SIG-M5 (cell line): Measurements from ENCODE around the gene ZNF423.
"Not testable (repeated sequence)": the region's sequence is repeated elsewhere in the genome, so short reads cannot be mapped to it uniquely, and the experiment has no call there.

Source experiments
- DNase-seq: peaks from one replicate; lab custom pipeline; 2025; lab: John Stamatoyannopoulos, UW

ZNF423 gene

GRCh38 chr16:49506058-49507013, 349.6 kb downstream of the ZNF423 start:
- not testable (repeated sequence) for DNase-seq

- DNase-seq, result no peak
Observed at GRCh38 chr16:49505556-49505955, 350.4 kb downstream of the ZNF423 start.

DNA sequence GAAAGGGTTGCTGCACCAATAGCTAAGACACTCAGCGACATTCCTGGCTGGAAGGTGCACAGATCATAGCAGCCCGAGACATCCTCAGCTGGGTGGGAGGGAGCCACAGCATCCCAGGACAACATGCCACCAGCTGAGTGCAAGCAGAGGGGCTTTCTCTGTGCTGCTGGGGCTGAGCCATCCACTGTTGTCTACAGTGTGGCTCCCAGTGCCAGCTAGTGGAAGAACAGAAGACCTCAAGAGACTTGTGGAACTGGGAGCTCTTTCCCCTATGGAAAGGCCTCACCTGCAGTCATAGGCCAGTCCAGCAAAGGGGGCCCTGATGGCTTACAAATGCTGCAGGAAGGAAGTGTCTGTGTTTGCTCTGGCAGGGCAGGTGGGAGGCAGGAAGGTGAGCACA, 351.3 kb downstream of the ZNF423 start:
- DNase-seq, result no peak

DNA sequence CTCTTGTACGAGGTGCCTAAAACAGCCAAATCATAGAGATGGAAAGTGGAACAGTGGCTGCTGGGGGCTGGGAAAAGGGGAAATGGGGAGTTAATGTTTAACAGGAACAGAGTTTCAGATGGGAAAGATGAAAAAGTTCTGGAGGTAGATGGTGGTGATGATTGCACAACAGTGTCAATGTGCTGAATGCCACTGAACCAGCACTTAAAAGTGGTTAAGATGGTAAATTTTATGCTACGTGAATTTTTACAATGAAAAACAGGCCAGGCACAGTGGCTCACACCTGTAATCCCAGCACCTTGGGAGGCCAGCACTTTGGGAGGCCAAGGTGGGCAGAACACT, 351.9 kb downstream of the ZNF423 start:
- no peak for DNase-seq

GRCh38 chr16:49503256-49504022, 352.5 kb downstream of the ZNF423 start:
- DNase-seq, result no peak

DNA sequence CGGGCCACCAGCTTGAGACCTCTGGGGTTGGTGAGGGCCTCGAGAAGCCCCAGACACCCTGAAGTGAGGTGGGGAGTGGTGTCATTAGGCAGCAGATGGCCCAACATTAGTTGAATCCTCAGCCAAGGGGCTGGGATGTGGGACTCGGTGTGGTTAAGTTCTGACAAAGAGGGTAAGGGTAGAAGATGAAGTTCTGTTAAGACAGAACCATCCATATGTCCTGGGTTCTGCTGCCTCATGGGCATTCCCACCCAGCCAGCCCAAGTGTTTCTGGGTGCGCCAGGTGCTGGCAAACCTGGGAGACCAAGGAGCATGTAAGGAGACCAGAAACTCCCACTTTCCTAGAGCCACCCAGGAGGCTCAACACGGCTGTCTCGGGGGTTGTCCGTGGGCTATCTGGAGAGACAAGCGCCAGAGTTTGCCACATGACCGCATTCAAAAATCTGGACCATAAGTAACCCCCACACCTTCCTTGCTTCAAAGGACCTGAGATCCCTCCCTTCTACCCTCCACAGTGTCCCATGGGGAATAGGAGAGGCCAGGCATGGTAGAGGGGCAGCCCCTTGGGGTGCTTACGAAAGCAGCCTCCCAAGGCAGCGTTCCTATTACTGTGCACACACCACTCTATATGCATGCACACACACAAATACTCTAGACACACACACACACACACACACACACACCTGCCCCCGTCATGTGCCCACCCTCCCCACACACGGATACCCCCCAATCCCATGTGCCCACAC, 353.6 kb downstream of the ZNF423 start:
- DNase-seq, result no peak

DNA sequence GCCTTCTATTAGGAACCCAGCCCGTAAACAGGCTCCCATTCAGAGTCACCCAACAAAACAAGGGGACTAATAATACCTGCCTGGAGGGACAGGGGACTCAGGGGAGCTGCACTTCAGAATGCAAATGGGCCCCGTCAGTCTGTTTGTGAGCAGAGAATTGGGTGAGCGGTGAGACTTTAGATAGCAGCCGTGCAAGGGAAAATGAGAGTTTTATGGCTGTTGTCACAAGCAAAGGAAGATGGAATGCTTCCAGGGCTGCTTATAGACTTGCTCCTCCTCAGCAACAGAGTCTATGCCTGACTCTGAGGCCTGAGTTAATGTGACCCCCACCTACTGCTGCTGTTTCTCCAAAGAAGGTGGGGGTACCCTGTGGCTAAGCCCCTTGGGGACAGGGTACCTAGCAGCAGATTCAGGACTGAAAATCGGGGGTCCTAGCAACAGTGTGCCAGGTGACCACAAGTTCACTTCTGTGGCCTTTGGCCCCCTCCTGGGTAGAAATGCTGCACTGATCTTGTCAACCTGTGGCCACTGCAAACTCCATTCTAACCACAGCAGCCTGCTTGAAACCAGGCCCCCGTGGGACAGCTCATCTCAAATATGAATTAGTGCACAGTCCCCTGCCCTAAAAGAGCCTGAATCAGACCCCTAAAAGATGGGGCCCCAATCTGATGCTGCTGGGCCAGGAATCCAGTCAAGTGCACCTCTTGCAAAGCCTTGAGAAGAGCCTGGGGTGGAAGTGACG, 355.9 kb downstream of the ZNF423 start:
- DNase-seq, result no peak

GRCh38 chr16:49499414-49499785, 356.5 kb downstream of the ZNF423 start:
- no peak for DNase-seq

- DNase-seq, result no peak
Observed at GRCh38 chr16:49498666-49499413, 357.1 kb downstream of the ZNF423 start.

- DNase-seq, result no peak
Observed at GRCh38 chr16:49498264-49498663, 357.6 kb downstream of the ZNF423 start.

GRCh38 chr16:49497466-49497865, 358.4 kb downstream of the ZNF423 start:
- DNase-seq, result no peak

GRCh38 chr16:49496656-49497055, 359.3 kb downstream of the ZNF423 start:
- DNase-seq, result no peak

DNA sequence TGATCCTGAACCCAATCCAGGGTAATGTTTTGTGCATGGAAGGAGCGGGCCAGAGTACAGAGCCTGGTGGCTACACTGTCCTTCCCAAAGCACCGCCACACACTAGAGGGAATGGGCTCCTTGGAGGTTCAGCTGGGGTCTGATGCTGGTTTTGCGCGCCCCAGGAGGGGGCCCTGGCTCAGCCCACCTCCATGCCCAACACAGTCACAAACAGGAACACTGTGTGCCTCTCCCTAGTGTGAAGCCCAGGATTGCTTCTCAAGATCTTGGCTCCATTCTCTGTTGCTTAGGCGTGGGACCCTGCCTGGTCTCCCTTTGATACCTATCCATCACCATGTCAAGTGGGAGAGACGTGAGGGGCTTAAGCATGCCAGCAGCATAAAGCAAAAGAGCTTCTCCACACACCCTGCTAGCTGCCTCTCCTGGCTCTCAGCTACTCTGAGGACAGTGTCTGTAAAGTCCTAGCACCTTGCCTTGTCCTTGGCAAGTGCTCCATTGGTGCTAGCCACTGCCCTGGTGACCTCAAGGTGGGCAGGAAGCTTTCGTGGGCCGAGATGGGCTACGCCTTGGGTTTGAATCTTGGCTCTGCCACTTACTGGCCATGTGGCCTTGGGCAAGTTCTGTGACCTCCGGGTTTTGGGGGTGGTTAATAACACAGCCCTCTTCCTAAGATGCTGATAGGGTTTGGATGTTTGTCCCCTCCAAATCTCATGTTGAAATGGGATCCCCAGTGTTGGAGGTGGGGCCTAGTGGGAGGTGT, 360.1 kb downstream of the ZNF423 start:
- DNase-seq, result no peak

DNA sequence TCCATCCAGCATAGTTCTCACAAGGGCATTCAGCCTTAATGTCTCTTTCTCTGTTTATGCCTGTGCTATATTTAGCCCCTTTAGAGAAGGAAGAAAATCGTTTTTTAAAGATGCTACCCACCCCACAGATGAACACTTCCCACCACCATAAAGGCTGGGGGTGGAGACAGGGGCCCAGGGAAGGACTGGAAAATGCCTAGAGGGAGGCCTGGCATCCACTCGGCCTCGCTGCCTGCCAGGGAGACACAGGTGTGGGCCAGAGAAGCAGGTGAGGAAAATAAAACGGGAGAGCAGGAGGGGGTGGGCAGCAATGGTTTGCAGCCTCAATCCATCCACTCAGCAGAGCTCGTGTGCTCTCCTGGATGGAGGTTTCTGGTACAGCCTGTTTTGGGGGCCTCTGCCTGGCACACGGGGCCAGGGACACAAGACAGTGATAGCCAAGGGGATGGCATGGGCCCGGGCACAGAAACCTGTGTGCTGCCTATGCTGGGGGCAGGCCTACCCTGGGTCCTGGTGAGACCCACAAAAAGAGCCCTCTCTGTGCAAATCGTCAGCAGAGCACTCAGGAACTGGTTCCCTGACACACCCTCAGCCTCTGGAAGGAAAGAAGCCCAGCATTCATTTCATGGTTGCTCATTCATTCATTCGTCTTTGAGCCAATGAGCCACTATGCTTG, 360.9 kb downstream of the ZNF423 start:
- DNase-seq, result no peak

DNA sequence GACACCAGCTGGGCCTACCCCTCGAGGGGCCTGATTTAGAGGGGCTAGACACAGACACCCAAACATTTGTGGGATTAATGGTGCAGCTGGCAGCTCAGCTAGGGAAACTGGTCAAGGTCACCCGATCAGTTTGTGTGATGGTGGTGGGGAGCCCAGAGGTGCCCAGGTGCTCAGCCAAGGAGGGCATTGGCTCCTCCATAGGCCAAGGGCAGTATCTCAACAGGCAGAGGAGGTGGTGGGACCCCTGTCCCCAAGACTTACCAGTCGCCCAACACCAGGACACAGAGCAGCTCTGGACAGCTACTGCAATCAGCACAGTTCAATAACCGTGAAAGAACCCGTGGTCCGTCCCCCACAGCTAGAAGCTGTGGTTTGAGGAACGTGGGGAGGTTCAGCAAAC, 361.4 kb downstream of the ZNF423 start:
- no peak for DNase-seq

GRCh38 chr16:49493836-49494235, 362.1 kb downstream of the ZNF423 start:
- no peak for DNase-seq

- DNase-seq, result no peak
Observed at GRCh38 chr16:49492896-49493626, 362.9 kb downstream of the ZNF423 start.

DNA sequence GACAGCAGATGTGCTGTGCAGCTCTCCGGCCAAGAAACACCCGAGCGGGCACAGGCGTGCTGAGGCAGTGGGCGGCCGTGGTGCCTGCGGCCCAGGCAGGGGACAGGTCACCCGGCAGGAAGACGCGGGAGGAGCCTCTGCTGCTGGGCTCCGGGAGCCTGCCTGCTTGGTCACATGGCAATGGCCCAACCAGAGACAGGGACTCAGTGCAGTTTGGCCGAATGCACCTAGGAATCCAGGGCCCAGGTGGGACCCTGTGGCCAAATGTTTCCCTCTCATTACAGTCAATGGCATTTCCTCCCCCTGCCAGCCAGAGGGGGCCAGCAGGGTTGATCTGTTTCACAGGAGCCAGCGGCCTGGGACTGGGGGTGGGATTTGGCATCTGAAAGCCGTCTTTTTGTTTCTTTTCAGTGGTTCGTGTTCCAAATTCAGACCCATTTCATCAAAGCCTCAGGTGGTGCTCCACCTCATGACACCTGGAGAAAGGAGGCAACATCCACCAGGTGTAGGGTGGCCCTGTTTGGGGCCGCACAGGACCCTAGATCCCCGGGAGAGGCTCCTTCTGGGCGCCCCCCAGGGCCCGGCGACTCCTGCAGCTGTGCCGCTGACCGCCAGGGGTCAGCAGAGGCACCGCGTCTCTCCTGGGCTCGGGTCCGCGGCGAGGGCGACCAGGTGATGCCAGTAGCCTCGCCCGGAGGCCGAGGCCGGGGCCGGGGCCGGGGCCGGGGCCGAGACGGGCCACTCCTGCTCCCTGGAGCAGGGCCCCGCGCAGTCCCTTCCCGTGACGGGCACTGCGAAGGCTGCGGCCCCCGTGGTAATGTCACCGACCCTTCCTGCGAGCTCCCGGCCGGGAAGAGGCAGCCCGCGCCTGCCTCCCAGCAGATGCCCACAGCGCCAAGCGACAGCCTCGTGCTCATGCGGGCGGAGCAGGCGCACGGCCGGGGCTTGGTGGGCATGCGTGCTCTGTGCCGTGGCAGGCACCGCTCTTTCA, 363.8 kb downstream of the ZNF423 start:
- DNase-seq, result no peak
